ENCODE results near the gene DDAH2.

DNA sequence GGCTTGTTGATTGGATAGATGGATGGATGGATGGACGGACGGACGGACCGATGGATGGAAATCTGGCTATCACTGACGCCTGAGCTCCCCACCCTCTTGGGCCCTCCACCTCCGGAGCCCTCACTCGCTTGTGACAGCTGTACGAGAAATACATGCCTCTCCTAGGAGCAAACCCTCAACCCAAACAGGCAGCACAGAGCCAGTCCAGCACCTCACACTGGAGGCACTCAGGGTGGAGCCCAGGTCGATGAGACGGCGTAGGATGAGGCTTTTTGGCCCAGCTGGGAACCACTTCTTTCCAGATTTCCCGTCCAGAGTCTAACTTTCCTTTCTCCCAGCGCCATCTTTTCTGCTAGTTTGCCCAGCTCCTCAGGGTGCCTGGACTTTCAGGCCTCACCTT, 45.5 kb downstream of the DDAH2 start:
- TF ChIP-seq, protein P1, sequence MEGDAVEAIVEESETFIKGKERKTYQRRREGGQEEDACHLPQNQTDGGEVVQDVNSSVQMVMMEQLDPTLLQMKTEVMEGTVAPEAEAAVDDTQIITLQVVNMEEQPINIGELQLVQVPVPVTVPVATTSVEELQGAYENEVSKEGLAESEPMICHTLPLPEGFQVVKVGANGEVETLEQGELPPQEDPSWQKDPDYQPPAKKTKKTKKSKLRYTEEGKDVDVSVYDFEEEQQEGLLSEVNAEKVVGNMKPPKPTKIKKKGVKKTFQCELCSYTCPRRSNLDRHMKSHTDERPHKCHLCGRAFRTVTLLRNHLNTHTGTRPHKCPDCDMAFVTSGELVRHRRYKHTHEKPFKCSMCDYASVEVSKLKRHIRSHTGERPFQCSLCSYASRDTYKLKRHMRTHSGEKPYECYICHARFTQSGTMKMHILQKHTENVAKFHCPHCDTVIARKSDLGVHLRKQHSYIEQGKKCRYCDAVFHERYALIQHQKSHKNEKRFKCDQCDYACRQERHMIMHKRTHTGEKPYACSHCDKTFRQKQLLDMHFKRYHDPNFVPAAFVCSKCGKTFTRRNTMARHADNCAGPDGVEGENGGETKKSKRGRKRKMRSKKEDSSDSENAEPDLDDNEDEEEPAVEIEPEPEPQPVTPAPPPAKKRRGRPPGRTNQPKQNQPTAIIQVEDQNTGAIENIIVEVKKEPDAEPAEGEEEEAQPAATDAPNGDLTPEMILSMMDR (IDR thresholded peaks at IDR 0.05), result no peak
- no peak for TF ChIP-seq ZFX (IDR thresholded peaks at IDR 0.05; ENCODE audit: borderline replicate concordance)

Data from 22Rv1 (cell line).